ENCODE results near the gene TMIGD2.

Gene TMIGD2

DNA sequence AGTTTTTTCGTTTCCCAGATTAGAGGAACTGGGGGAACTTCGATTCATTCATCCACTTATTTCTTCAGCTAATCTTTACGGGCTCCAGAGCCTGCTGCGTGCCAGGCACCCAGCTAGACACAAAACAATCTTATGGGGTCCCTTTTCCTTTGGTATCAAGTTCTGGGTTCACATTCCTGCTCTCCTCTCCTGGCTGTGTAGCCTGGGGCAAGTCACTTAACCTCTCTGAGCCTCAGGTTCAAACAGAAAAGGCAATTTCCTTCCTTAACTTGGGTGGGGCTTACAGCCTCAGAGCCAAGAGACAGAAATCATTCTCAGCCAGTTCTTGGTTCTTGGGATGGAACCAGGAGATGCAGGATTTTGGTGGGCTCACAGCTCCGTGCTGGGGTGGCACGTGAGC lies 17.2 kb downstream of the TMIGD2 start:
- Histone ChIP-seq H3K27me3 (ENCODE audit: insufficient read depth, poor library complexity, severe bottlenecking) (peaks cover 10% of the 10 kb centered on the region), H3K4me3 (ENCODE audit: severe bottlenecking) (no peak overlapping the region), H3K27ac (ENCODE audit: poor library complexity, severe bottlenecking) (no peak overlapping the region)

DNA sequence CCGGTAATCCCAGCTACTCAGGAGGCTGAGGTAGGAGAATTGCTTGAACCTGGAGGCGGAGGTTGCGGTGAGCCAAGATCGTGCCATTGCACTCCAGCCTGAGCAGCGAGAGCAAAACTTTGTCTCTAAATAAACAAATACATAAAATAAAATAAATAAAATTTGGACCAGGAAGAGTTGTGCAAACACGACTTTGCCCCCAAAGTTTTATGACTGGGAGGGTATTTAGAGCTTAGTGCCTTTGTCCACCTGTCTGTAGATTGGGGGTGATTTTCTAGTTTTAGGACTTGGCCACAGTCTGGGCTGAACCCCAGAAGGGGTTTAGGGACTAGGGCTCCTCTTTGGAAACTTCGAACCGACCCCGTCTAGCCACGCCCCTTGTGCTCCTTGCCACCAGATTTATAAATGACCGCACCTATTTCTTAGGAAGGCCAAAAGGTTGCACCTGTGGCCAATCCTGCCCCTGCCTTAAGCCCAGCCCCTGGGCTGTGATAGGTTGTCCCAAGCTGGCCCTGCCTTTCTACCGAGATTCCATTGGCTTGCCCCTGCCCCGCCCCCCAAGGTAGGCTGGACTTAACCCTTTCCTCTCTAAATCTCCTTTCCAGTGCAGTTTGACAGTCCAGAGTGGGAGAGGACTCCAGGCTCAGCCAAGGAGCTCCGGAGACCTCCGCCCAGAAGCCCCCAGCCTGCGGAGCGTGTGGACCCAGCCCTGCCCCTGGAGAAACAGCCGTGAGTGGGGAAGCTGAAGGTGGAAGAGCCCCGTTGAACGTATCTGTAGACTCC lies 17.8 kb downstream of the TMIGD2 start:
- peaks cover 17% of the 10 kb centered on the region for H3K27me3 ChIP-seq (ENCODE audit: insufficient read depth, poor library complexity, severe bottlenecking)
- no peak overlapping the region for H3K4me3 ChIP-seq (ENCODE audit: severe bottlenecking)
- H3K9me3 ChIP-seq (ENCODE audit: severe bottlenecking): no peaks in the 10 kb centered on the region
- no peak overlapping the region for H3K27ac ChIP-seq (ENCODE audit: poor library complexity, severe bottlenecking)
- H3K36me3 ChIP-seq (ENCODE audit: low read depth): no peaks in the 10 kb centered on the region
- TF ChIP-seq, protein P1, sequence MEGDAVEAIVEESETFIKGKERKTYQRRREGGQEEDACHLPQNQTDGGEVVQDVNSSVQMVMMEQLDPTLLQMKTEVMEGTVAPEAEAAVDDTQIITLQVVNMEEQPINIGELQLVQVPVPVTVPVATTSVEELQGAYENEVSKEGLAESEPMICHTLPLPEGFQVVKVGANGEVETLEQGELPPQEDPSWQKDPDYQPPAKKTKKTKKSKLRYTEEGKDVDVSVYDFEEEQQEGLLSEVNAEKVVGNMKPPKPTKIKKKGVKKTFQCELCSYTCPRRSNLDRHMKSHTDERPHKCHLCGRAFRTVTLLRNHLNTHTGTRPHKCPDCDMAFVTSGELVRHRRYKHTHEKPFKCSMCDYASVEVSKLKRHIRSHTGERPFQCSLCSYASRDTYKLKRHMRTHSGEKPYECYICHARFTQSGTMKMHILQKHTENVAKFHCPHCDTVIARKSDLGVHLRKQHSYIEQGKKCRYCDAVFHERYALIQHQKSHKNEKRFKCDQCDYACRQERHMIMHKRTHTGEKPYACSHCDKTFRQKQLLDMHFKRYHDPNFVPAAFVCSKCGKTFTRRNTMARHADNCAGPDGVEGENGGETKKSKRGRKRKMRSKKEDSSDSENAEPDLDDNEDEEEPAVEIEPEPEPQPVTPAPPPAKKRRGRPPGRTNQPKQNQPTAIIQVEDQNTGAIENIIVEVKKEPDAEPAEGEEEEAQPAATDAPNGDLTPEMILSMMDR (IDR thresholded peaks at IDR 0.05; ENCODE audit: poor library complexity, severe bottlenecking): no peak
- peak; percentile 73; the same call in 2 of the 3 replicates for ATAC-seq (ENCODE audit: low read depth)
- H3K4me1 ChIP-seq (ENCODE audit: insufficient read depth, poor library complexity, severe bottlenecking): no peaks in the 10 kb centered on the region
- no peak for DNase-seq (ENCODE audit: low spot score)

More for the DNA sequence above, 17.2 kb downstream of the TMIGD2 start:
- DNase-seq (ENCODE audit: low spot score) (no peak), ATAC-seq (ENCODE audit: low read depth) (no peak)
- Histone ChIP-seq H3K9me3 (ENCODE audit: severe bottlenecking) (no peaks in the 10 kb centered on the region), H3K36me3 (ENCODE audit: low read depth) (no peaks in the 10 kb centered on the region), H3K4me1 (ENCODE audit: insufficient read depth, poor library complexity, severe bottlenecking) (no peaks in the 10 kb centered on the region)
- TF ChIP-seq, protein P1 (IDR thresholded peaks at IDR 0.05; ENCODE audit: poor library complexity, severe bottlenecking): no peak

DNA sequence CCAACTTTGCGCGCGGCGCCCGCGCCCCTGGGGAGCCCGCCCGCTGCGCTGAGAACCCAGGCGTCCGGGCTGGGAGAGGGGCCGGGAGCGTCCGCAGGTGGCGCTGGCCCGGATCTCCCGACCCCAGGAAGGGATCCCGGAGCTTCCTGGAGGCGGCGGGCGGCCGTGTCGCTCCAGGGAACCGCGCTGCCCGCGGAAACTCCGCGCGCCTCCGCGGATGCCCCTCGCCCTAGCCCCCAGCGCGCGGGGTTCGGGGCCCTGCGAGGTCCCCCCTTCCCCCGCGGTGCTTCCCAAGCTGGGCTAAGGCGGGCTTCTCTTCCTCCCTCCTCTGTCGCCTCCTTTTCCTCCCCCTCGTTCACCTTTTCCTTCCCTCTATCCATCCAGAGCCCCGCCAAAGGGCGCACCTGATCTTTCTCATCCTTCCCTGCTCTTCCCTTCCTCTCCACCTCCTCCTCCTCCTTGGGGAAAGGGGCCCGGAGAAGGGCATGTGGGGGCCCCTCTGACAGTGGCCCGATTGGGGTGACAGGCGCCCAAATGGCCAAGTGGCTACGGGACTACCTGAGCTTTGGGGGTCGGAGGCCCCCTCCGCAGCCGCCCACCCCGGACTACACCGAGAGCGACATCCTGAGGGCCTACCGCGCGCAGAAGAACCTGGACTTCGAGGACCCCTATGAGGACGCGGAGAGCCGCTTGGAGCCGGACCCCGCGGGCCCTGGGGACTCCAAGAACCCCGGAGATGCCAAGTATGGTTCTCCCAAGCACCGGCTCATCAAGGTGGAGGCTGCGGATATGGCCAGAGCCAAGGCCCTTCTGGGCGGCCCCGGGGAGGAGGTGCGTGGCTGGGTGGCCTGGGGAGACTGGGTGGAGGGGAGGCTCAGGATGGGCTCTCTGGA lies 22.4 kb downstream of the TMIGD2 start:
- no peaks in the 10 kb centered on the region for H3K36me3 ChIP-seq (ENCODE audit: low read depth)
- no peak overlapping the region for H3K4me3 ChIP-seq (ENCODE audit: severe bottlenecking)
- H3K27ac ChIP-seq (ENCODE audit: poor library complexity, severe bottlenecking): no peak overlapping the region
- H3K27me3 ChIP-seq (ENCODE audit: insufficient read depth, poor library complexity, severe bottlenecking): peaks cover 29% of the 10 kb centered on the region
- DNase-seq (ENCODE audit: low spot score) (no peak), ATAC-seq (ENCODE audit: low read depth) (no peak)
- TF ChIP-seq, protein P1 (IDR thresholded peaks at IDR 0.05; ENCODE audit: poor library complexity, severe bottlenecking): no peak
- H3K4me1 ChIP-seq (ENCODE audit: insufficient read depth, poor library complexity, severe bottlenecking): no peaks in the 10 kb centered on the region
- no peaks in the 10 kb centered on the region for H3K9me3 ChIP-seq (ENCODE audit: severe bottlenecking)

DNA sequence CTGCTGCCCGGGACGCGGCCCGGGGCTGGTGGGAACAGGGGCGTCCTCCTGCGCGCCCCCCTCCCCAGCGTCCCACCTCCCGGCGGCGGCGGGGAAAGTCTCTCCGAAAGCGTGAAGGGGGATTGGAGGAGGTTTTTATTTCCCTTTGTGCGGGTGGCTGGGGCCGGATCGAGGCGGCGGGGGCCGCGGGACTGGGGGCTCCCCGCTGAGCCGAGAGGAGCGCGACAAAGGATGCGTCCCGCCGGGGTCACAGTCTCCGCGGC lies 23.0 kb downstream of the TMIGD2 start:
- Histone ChIP-seq H3K36me3 (ENCODE audit: low read depth) (no peaks in the 10 kb centered on the region), H3K27me3 (ENCODE audit: insufficient read depth, poor library complexity, severe bottlenecking) (peaks cover 29% of the 10 kb centered on the region), H3K27ac (ENCODE audit: poor library complexity, severe bottlenecking) (no peak overlapping the region), H3K4me1 (ENCODE audit: insufficient read depth, poor library complexity, severe bottlenecking) (no peaks in the 10 kb centered on the region), H3K9me3 (ENCODE audit: severe bottlenecking) (no peaks in the 10 kb centered on the region), H3K4me3 (ENCODE audit: severe bottlenecking) (no peak overlapping the region)
- TF ChIP-seq, protein P1 (IDR thresholded peaks at IDR 0.05; ENCODE audit: poor library complexity, severe bottlenecking): no peak
- DNase-seq (ENCODE audit: low spot score): no peak
- no peak for ATAC-seq (ENCODE audit: low read depth)

All from RWPE2 (cell line).